Fibroblast of pulmonary artery (primary cell): ENCODE data around the gene PPFIBP1.
"Not testable (repeated sequence)": the region's sequence is repeated elsewhere in the genome, so short reads cannot be mapped to it uniquely, and the experiment has no call there.

Experiments used
- DNase-seq: peaks from one replicate; pipeline ENCODE4 v3.0.0-alpha.2; 2010; ENCODE audit warnings: low read depth
- H3K4me3 ChIP-seq: replicated peaks from 2 replicates; pipeline ENCODE4 v1.5.1; 2011; ENCODE audit warnings: low read depth, mild to moderate bottlenecking, control low read depth, low read length, moderate library complexity
- TF ChIP-seq, protein P1 (sequence below): IDR thresholded peaks from 2 replicates; pipeline ENCODE4 v1.5.1; 2011; ENCODE audit warnings: mild to moderate bottlenecking, control low read depth, low read length, inconsistent platforms; ENCODE audit errors: missing control alignments

PPFIBP1 gene

DNA sequence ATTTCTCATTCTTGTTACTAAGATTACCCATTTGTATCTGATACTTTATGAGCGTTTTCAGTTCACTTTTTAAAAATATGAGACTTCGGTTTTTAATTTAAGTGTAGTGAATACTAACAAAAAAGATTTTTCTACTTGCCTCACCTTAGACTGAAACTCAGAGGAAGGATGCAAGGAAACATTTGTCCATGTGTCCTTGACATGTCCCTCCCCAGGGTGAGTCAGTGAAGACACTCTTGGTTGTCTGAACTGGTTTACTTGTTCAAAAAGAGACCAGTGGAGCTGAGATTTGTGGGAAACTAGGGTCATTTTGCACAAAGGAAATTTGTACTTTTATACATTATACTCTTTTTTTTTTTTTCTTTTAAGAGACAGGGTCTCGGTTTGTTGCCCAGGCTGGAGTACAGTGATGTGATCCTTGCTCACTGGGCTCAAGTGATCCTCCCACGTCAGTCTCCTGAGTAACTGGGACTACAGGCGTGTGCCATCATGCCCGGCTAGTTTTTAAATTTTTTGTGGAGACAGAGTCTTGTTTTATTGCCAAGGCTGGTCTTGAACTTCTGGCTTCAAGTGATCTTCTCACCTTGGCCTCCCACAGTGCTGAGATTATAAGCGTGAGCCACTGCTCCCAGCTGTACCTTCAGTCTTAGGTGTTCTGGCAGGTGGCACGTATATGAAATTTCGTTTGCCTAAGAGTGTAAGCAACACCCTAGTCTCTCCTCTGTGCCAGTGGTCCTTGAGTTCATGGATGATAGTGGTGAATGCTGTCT lies 56.7 kb downstream of the PPFIBP1 start:
- no peak for DNase-seq
- TF ChIP-seq, protein P1, sequence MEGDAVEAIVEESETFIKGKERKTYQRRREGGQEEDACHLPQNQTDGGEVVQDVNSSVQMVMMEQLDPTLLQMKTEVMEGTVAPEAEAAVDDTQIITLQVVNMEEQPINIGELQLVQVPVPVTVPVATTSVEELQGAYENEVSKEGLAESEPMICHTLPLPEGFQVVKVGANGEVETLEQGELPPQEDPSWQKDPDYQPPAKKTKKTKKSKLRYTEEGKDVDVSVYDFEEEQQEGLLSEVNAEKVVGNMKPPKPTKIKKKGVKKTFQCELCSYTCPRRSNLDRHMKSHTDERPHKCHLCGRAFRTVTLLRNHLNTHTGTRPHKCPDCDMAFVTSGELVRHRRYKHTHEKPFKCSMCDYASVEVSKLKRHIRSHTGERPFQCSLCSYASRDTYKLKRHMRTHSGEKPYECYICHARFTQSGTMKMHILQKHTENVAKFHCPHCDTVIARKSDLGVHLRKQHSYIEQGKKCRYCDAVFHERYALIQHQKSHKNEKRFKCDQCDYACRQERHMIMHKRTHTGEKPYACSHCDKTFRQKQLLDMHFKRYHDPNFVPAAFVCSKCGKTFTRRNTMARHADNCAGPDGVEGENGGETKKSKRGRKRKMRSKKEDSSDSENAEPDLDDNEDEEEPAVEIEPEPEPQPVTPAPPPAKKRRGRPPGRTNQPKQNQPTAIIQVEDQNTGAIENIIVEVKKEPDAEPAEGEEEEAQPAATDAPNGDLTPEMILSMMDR = no peak
- H3K4me3 ChIP-seq = no peak overlapping the region

DNA sequence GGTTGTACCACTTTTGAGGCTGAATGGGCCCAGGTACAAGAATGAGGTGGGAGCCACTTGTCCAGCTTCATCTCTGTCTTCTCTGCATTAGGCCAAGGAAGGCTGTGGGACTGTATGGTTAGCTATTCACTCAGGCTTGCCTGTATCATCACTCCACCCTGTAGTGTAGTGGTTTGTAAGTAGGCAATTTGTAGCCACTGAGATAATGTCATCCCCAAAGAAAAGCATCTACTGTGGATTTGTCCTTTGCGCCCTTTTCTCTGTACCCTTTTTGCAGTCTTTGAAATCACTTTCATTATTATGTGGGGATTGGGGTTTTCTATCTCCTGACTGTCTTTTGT lies 57.3 kb downstream of the PPFIBP1 start:
- not testable (repeated sequence) for DNase-seq, H3K4me3 ChIP-seq

- DNase-seq = peak; percentile 41
- not testable (repeated sequence) for H3K4me3 ChIP-seq
These were observed 57.8 kb downstream of the PPFIBP1 start for GRCh38 chr12:27581833-27582232.

- not testable (repeated sequence) for H3K4me3 ChIP-seq, DNase-seq
These were observed 58.4 kb downstream of the PPFIBP1 start for GRCh38 chr12:27582445-27582844.

DNA sequence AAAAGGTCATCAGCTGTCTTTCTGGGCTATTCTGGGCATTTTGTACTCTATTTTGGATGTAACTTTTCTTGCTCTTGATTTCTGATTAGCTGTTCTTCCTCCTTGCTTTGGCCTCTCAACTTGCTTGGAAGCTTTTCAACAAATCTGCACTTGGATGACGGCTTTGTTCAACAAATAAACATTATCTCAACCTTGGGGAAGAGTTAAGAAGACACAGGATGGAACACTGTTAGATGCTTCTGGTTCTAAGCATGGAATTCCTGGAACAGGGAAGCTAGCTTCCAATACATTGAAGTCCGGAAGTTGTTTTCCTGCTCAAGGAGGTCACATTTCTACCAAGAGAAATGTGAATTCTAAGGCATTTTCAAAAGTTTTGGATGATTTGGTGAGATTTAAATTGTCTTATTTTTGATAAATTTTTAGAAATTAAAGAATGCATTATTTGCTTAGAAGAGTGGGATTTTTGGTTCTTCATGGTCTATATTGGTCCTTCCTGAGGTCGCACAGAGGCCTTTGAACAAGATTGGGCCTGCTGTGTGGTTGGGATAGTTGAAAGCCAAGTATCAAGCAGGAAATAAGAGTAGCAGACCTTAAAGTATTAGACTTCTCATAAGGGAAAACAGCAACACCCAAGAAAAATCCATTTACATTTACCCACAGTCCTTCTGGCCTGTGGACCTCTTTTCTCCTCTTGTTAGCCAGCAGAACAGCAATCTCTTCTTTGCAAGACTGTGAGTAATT lies 59.2 kb downstream of the PPFIBP1 start:
- TF ChIP-seq, protein P1 = no peak
- DNase-seq = peak; percentile 69
- no peak overlapping the region for H3K4me3 ChIP-seq

GRCh38 chr12:27583981-27584380 lies 60.0 kb downstream of the PPFIBP1 start:
- DNase-seq = no peak
- no peak overlapping the region for H3K4me3 ChIP-seq
- TF ChIP-seq, protein P1 = no peak

DNA sequence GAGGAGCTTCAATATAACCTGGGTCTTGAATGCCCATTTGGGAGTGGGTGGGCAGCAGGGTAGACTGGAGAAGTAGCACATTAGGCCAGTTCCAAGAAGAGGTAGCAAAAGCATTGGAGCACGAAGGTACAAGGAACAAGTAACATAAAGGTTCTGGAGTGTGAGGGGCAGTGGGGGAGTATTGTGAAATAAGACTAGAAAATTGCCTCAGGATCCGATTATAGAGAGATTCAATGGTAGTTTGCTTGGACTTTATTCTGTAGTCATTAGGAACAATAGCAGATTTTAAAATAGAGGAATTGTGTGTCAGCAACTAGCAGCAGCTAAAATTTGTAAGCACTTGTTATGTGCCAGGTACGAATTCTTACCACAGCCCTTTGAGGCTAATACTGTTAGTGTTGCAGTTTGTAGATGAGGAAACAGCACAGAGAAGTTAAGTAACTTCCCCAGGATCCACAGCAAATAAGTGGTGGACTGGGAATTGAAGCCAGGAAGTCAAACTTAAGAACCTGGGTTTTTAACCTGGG lies 61.8 kb downstream of the PPFIBP1 start:
- peak; percentile 52 for DNase-seq
- no peak overlapping the region for H3K4me3 ChIP-seq
- TF ChIP-seq, protein P1 = no peak

GRCh38 chr12:27588075-27588730 lies 64.2 kb downstream of the PPFIBP1 start:
- DNase-seq, H3K4me3 ChIP-seq: not testable (repeated sequence)

- TF ChIP-seq, protein P1 = no peak
- no peak overlapping the region for H3K4me3 ChIP-seq
- DNase-seq = no peak
These were observed 64.8 kb downstream of the PPFIBP1 start for GRCh38 chr12:27588776-27589175.
